Measurements from ENCODE around the gene MACC1.

- TF ChIP-seq ZNF441 (CRISPR knock-in tag; IDR thresholded peaks at IDR 0.05; ENCODE audit: borderline replicate concordance) (no peak), IKZF1 (IDR thresholded peaks at IDR 0.05) (no peak), E2F5 (CRISPR knock-in tag; conservative IDR thresholded peaks at IDR 0.05) (no peak), ZNF460 (CRISPR knock-in tag; IDR thresholded peaks at IDR 0.05; ENCODE audit: borderline replicate concordance) (no peak)
- TF ChIP-seq, protein P1, sequence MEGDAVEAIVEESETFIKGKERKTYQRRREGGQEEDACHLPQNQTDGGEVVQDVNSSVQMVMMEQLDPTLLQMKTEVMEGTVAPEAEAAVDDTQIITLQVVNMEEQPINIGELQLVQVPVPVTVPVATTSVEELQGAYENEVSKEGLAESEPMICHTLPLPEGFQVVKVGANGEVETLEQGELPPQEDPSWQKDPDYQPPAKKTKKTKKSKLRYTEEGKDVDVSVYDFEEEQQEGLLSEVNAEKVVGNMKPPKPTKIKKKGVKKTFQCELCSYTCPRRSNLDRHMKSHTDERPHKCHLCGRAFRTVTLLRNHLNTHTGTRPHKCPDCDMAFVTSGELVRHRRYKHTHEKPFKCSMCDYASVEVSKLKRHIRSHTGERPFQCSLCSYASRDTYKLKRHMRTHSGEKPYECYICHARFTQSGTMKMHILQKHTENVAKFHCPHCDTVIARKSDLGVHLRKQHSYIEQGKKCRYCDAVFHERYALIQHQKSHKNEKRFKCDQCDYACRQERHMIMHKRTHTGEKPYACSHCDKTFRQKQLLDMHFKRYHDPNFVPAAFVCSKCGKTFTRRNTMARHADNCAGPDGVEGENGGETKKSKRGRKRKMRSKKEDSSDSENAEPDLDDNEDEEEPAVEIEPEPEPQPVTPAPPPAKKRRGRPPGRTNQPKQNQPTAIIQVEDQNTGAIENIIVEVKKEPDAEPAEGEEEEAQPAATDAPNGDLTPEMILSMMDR (CRISPR knock-in tag; IDR thresholded peaks at IDR 0.05), result no peak
These were observed 32.2 kb upstream of the MACC1 start for GRCh38 chr7:20249376-20249775.
